Glomerular endothelial cell (primary cell): ENCODE results near the gene SERPINB5. TPM values are rescaled to one million over a fixed set of nuclear protein-coding genes. Genes with fewer than 3 reads are reported as not detected.
A peak's percentile ranks its signal among the peaks of the same experiment; 100 is the strongest.

Source experiments
- DNase-seq: peaks from one replicate; pipeline ENCODE4 v3.0.0-alpha.2; 2011; ENCODE audit warnings: low read depth, low spot score; ENCODE audit errors: extremely low read depth
- total RNA-seq: library from RNA; depleted of rRNA; stranded (reverse); fragments of >200 nt; gene quantifications from 2 replicates; pipeline ENCODE4 v1.2.3, GENCODE V29; 2015

Gene SERPINB5
- total RNA-seq, 1 donor from 2014 or later = not detected

DNA sequence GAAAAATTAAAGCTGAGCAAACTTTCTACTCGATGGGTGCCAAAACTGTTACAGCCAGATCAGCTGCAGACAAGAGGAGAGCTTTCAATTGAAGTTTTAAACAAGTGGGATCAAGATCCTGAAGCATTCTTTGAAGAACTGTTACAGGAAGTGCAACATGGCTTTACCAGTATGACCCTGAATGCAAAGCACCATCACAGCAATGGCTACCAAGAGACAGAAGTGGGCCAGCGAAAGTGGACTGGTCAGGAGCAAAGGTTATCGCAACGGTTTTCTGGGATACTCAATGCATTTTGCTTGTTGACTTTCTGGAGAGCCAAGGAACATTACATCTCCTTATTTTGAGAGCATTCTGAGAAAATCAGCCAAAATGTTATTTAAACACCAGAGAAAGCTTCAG is 9.1 kb upstream of the SERPINB5 start:
- DNase-seq = no peak

DNA sequence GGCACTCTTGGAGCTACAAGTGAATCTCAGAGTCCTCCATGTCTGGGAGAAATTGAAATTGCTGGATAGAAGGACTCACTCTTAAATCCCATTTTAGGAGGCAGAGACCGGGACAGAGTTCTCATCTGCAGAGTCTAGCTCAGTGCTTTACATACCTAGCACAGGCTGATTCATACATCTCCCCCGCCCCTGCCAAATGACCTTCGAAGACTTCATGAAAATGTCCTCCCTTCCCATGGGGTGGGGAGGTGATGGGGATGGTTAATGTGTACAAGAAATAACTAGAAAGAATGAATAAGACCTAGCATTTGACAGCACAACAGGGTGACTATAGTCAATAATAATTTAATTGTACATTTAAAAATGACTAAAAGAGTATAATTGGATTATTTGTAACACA is 8.2 kb upstream of the SERPINB5 start:
- no peak for DNase-seq

DNA sequence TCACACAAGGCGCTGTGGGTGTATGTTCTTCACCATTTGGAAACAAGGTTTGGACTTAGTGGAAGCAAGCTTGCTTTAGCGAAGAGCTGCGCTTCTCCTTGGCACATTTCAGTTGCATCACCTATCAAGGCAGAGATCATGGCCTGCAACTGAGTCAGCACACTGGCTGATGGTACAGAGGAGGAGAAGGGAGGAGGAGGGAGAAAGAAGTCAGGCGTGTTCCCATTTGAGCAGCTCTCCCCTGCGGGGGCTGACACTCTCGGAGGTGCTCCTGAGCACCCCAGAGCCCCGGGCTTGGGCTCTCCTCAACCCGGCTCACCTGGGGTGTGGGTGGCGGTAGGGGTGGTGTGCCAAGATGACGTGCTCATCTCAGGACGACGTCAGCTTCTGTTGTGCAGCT is 6.0 kb upstream of the SERPINB5 start:
- no peak for DNase-seq

DNA sequence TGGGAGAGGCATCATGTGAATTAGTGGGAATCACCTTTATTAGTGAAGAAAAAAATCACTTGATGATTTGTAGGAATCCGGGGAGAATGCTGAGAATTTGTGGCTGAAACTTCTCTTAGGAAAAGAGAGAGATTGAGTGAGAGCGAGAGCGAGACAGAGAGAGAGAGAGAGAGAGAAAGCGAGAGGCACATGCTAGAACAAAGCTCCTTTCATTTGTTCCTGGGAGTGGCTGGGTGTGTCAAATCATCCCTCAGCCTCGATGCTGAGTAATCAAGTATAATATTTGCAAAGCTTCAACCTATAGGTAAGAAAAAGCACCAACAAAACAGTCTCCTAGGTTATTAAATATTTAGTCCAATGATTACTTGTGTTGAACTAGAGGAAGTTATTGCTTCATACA is 4.4 kb upstream of the SERPINB5 start:
- DNase-seq = no peak

DNA sequence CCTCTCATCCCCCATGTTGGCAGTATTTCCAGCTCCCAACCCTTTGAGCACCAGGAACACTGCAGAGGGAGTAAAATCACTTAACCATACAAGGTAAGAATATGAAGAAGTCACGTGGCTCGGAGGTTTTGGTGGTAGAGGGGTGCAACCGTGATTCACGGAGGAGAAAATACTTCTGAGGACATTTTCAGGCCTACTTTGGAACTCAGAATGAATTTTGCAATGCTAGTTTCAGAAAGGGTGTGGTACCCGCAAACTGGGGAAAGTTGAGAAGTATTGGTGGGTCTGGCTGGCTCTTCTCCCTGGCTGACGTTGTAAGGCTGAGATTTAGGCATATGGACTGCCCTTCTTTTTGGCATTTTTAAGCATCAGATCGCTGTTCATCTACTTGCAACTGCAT is 442 bp downstream of the SERPINB5 start:
- no peak for DNase-seq

DNA sequence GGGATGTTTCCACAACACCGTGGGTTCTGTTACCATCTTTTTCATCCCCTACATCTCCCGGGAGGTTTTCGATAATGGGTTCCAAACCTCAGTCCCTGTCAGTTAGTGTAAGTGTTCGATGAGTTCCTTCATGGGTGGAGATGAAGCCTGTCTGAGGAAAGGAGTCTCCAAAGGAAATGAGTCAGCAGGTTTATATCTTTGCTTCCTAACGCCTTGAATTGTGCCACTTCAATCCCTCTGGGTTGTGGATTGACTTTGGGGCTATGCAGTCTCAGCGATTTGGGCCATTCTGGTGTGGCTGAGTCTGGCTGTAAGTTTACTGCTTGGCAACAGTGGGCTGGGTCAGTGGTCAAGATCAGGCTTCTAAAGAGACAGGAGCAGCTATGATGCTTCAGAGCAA is 1.2 kb downstream of the SERPINB5 start:
- no peak for DNase-seq

DNA sequence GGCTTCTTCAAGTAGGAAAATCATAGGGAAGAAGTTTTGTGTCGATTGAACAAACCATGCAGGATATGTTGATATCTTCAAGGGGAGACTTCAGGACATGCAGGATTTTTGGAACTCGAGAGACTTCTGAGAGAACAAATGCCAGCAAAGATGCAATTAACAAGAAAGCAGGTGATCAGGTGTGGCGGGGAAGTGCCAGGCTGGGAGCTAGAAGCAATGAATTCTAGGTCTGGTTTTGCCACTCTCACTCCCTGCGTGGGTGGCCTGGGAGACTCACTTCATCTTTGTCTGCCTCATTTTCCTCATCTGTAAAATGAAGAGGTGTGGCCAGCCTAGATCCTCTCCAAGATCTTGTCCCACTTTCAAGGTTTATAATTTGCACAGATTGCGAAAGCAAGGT is 3.1 kb downstream of the SERPINB5 start:
- no peak for DNase-seq

DNA sequence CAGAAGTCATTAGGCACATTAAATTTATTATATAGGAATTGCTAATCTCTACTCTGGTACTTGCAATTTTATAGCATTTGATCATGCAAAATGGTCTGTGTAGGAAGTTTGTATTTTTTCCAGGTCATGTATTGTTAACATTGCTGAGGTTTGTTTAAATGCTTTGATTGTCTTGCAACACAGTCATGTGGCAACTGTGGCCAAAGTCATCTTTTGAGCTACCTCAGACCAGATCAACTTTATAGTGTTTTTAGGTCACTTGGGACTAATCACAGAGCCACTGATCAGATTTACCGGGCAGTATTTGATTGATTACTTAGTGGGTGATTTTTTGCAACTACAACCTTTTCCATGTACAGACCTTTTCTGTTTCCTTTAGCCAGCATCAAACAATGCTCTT is 3.7 kb downstream of the SERPINB5 start:
- DNase-seq = no peak

DNA sequence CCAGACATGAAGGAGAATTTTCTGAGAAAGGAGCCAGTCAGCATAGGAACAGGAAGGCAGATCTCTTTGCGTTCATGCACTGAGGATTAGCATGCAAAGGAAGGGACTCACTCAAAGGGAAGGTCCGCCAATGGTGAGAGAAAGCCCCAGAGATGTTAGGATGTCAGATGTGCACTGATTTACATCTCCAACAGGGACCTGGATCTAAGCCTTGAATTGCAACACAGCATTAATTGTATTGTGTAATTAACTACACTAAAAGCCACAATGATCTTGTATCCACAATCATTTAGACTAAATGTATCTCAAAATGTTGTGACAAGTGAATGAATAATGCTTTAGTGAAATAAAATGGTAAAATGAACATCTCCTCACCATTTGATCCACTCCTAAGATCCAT is 4.2 kb downstream of the SERPINB5 start:
- DNase-seq = no peak

DNA sequence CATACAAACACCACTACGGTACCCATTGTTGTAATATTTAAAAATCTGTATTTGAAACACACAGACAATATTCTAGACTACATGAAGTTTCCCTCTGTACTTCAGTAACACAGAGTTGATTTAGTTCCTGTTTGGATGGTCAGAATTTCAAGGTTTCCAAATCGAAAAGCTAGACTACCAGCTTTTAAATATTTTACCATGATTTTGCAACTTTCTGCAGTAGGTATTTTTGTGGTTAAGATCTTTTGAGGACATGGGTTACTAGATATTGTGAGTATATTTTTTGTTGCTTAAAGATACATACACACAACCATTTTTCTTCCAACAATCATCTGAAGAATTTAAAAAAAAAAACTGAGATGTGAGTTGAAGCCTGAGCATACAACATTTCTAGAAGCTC is 10.9 kb downstream of the SERPINB5 start:
- no peak for DNase-seq

DNA sequence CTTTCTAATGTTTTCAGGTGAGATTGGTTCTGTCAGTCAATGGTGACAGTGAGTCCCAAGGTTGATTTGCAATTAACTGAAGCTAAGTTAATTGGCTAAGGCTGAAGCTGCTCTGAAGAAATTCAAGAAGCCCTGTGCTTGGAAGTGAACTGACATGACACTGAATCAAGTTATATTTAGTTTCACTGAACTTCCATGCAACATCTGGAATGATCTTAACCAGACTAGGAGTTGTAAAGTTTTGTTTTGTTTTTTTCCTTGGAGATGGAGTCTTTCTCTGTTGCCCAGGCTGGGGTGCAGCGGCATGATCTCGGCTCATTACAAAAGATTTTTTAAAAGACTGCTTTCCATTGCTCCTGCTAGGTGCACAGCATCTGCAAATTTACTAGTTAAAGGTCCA is 11.4 kb downstream of the SERPINB5 start:
- DNase-seq = no peak

DNA sequence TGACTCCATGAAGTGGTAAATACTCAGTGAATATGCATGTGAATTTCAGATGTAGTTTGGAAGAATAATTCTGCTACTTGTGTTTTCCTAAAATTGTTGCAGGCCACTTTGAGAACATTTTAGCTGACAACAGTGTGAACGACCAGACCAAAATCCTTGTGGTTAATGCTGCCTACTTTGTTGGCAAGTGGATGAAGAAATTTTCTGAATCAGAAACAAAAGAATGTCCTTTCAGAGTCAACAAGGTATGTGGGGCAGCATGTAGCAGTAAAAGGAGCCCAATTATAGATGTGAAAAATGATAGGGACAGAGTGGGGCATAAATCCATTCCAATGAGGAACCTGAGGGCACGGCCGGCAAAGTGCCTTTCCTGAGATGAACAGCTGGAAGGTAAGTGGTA is 16.1 kb downstream of the SERPINB5 start:
- no peak for DNase-seq

DNA sequence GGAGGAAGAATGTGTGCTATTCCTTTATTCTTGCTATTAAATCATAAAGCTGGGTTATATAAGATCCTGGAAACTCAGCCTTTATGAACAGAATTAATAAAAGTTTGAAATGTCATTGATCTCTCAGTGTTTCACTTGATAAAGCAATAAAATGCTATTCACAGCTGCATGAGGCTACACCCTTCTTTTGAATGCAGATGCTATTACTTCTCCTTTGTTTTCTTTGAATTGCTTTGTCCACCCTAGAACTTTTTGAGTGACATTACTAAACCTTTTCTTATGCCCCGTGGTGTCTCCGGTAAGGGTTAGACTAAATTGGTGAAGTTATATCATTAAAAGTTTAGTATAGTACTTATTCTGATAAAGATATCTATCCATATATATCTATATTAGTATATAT is 18.9 kb downstream of the SERPINB5 start:
- no peak for DNase-seq

DNA sequence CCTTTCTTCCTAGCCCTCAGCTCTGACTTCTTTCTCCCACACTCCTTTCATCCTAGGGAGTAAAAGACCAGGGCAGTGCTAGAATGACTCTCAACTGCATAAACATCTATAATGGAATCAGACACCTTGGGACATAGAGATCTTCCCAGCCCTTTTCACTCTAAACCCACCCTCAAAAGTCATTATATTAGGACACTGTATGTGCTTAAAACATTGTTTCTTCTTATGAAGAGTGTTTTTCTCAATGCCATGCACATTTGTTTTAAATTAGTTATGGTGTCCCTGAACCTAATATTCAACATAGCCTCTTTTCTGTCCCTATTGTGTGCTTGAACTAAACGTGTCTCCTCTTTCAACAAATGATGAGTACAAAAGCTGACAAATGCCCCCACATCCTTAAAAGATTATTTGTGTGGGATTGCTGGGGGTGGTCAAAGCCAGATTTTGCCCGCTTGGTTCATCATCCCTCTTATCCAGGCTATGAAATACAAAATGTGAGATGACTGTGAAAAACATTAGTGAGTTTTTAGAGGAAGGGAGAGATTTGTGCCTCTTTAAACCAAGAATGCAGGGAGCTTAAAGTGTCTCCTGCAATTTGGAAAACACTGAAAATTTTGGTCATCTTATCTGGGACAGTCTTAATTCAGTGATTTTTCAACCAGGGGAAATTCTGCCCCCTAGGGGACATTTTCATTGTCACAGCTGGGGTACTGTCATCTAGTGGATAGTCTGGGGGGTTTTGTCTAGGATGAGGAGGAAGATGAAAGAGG is 29.0 kb downstream of the SERPINB5 start:
- DNase-seq = no peak

DNA sequence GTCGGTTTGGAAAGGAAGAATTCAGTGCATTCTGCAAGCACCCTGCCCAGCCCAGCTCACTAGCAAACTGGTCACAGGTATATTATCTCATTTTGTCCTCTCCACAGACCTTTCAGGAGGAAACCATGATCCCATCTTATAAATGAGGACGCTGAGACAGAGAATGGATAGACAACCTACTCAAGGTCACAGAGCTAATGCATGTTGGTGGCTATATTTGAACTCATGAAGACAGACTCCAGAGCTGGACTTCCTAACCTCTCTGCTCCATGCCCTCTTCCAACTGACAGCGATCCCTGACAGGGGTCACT is 29.5 kb downstream of the SERPINB5 start:
- no peak for DNase-seq

DNA sequence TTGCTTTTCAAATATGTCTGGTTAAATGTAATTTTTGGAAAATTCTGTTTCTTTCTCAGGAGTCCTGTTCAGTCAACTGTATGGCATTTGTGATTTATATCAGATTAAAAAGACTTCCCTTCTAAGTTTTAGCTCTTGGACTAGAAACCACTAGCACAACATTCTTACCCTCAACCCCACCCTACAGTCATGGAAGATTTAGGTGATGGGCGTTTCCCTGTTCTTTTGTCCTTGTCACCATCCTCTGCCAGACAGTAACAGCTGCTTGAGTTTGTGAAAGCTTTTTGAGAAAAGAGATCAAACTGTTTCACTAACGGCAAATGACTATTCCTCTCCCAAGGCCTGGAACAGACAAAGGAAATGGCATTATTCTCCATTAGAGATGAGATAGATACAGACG is 31.8 kb downstream of the SERPINB5 start:
- no peak for DNase-seq

DNA sequence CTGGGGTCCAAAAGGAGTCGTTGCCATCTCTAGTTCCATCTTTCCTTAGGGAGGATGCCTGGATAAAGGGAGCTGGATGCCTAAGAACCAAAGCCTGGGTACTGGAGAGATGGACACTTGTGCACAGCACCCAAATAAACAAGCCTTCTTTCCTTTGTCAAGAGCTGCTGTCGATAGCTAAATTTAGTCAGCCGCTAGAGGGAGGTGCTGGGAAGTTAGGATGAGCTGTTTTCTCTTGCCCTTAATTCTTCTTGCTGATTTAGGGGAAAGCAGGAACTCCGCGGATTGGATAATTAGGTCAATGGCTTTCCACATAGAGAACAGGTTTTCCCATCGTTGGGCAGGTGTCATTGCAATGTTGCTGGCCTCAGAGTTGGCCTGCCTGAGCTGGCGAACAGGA is 34.5 kb downstream of the SERPINB5 start:
- DNase-seq = no peak

DNA sequence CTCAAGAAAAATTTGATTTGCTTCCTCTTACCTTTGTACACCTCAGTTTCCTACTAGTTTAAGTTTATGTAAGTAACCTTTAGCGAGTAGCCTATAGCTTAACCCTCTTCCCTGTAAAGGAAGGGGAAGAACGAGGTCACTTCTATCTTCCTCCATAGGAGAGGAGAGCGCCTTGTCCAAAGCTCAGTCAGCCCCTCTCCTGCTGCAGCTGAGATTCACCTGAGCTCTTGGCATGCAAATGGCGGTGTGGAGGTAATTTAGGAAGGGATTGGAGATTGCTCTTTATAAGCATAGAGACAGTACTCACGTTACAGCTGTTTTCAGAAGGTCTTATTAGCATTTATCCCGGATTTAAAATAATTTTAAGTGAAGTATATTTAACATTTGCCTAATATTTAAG is 37.6 kb downstream of the SERPINB5 start:
- DNase-seq = no peak

DNA sequence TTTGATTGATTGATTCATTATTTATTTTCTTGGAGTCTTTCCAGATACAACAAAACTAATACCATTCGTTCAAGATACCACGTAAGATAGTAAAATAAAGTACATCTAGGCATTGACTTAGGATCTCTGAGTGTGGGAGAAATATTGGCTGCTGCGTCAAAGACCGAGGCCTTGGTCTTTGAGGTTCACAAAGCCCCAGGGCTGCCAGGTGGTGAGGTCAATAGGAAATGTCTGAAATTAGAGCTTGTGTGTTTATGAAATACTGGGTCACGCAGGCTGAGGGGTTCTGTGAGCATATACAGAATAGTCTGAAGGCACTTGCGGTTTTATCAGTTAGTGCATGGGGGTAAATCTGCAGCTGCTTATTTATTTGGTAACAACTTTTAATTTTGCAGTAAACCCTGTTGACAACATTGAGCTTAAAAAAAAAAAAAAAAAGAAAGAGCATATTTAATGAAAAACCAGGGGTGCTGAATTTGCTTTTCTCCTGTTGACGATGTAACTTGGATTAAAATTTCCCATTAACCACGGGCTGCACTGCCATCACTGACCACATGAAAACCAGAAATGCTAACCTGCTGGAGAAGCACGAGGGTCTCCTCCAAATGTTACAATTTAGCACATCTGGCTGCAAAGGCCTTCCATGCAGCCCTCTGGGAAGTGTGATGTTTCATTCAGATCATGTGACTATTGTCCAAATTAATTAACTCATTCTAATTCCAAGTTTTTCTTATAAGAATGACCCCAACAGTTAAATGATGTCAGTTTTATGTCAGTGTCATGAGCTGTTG is 38.3 kb downstream of the SERPINB5 start:
- no peak for DNase-seq

DNA sequence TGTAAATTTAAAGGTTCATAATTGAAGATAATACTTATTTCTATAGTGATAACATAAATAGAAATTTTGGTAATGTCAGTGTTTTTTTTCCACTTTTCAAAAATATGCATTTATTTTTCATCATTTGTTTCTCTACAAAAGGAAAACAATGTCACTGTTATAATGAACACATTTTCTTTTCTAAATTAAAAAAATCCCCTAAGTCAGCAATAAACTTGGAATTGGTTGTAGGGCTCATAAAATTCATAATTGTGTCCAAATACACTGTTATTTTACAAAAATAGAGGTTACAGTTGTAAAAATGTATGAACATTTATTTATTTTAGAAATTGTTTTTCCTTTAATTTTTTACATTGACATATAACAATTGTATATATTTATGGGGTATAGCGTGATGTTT is 39.0 kb downstream of the SERPINB5 start:
- DNase-seq = no peak

DNA sequence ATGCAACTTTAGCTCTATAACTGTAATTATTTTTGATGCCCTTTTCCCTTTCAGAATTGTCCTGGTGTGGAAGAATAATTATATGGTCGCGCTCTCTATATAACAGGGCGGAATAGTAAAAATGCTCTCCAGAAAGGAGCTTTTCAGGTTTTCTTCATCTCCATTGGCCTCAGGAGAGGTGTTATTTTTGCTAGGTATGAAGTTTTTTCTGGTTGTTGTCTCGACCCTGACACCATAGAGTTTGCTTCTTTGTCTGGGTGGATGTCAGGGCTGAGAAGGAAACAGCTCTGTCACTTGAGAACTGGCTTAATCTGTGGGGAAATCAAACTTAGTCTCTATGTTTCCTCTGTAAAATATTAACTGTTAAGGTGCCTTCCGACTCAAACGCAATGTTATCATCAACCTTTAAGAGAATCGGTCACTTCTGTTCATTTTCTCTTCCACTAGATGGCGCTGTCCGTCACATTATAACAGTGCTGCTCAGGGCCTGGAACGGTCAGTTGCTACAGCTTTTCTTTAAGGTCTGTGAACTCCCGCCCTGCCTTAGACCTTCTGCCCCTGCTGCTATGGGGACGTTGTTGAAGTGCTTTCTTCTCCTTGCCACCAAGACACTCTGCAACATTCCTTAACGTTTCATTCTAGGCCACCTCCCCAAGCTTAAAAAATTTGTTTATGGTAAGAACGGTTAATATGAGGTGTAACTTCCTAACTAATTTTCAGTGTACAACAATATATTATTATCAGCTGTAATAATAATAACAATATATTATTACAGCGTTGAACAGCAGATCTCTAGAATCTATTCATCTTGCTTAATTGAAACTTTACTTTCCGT is 41.6 kb downstream of the SERPINB5 start:
- DNase-seq = peak; percentile 52
